OCI-LY3 (cell line): ENCODE measurements around the gene CHGA.

Source experiments
- H2AFZ ChIP-seq: fragments of 200-600, 300-600 bp; shearing (Covaris generic); 2 replicates; pipeline ENCODE4 v1.6.0; 2014; ENCODE audit warnings: antibody characterized with exemption, low read depth, low read length
- H3K27ac ChIP-seq: fragments of 200-600, 300-600 bp; sonication (generic); 2 replicates; pipeline ENCODE4 v1.5.1; 2014; ENCODE audit warnings: mild to moderate bottlenecking, low read length, moderate library complexity, mixed read lengths
- H3K27me3 ChIP-seq: fragments of 200-600, 300-600 bp; sonication (generic); 2 replicates; pipeline ENCODE4 v1.6.1; 2014; ENCODE audit warnings: low read depth, low read length, mixed read lengths
- H3K36me3 ChIP-seq: fragments of 200-600, 300-600 bp; sonication (generic); replicated peaks from 2 replicates; pipeline ENCODE3; 2014; ENCODE audit warnings: low read depth, low read length, mixed read lengths
- H3K4me1 ChIP-seq: fragments of 300-600, 200-600 bp; sonication (generic); 2 replicates; pipeline ENCODE4 v1.6.1; 2014; ENCODE audit warnings: low read length, mixed read lengths
- H3K4me2 ChIP-seq: fragments of 200-600, 300-600 bp; sonication (generic); 2 replicates; pipeline ENCODE4 v1.6.1; 2014; ENCODE audit warnings: low read length, mixed read lengths
- H3K4me3 ChIP-seq: fragments of 300-600, 200-600 bp; sonication (generic); 2 replicates; pipeline ENCODE4 v1.5.1; 2014; ENCODE audit warnings: antibody characterized with exemption, mild to moderate bottlenecking, low read length, moderate library complexity
- H3K79me2 ChIP-seq: fragments of 300-600, 200-600 bp; shearing (Covaris generic); 2 replicates; pipeline ENCODE4 v1.6.1; 2014; ENCODE audit warnings: mild to moderate bottlenecking, low read length, mixed read lengths
- H3K9ac ChIP-seq: fragments of 300-600, 200-600 bp; shearing (Covaris generic); 2 replicates; pipeline ENCODE4 v1.6.0; 2014; ENCODE audit warnings: mild to moderate bottlenecking, low read length, moderate library complexity
- H3K9me3 ChIP-seq: fragments of 200-600, 300-600 bp; shearing (Covaris generic); 2 replicates; pipeline ENCODE4 v1.6.1; 2014; ENCODE audit warnings: low read length, mixed read lengths; ENCODE audit not compliant: insufficient read depth
- H4K20me1 ChIP-seq: fragments of 200-600, 300-600 bp; sonication (generic); 2 replicates; pipeline ENCODE4 v1.6.1; 2016; ENCODE audit warnings: low read length, mixed read lengths; ENCODE audit not compliant: insufficient read depth
- EZH2phosphoT487 ChIP-seq: fragments of 200-600 bp; shearing (Covaris generic); IDR thresholded peaks from 2 replicates; pipeline ENCODE4 v1.6.1; 2018; ENCODE audit warnings: antibody characterized with exemption, mixed run types, low read depth
- TF ChIP-seq, protein P1 (sequence below): fragments of 200-600, 300-600 bp; sonication (generic); IDR thresholded peaks from 2 replicates; pipeline ENCODE4 v1.5.1; 2014; ENCODE audit warnings: antibody characterized with exemption, low read length, low read depth

Gene CHGA

DNA sequence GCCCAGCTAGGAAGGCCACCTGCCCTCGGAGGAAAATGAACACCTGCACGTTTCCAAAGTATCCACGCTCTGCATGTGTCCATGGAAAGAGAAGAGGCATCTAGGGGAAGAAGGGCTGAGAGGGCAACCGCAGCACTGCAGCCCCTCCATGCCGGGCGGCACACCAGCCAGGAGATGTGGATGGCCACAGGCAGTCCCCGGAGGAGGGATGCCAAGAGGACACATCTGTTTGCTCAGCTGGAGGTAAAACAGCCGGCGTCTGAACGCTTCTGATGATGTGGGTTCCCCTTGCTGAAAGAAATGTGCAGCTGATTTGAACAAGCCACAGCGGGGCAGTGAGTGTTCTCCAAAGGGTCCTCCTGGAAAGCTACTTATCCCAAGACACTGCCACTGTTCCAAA lies 34.0 kb downstream of the CHGA start:
- no peaks in the 10 kb centered on the region for H3K36me3 ChIP-seq

DNA sequence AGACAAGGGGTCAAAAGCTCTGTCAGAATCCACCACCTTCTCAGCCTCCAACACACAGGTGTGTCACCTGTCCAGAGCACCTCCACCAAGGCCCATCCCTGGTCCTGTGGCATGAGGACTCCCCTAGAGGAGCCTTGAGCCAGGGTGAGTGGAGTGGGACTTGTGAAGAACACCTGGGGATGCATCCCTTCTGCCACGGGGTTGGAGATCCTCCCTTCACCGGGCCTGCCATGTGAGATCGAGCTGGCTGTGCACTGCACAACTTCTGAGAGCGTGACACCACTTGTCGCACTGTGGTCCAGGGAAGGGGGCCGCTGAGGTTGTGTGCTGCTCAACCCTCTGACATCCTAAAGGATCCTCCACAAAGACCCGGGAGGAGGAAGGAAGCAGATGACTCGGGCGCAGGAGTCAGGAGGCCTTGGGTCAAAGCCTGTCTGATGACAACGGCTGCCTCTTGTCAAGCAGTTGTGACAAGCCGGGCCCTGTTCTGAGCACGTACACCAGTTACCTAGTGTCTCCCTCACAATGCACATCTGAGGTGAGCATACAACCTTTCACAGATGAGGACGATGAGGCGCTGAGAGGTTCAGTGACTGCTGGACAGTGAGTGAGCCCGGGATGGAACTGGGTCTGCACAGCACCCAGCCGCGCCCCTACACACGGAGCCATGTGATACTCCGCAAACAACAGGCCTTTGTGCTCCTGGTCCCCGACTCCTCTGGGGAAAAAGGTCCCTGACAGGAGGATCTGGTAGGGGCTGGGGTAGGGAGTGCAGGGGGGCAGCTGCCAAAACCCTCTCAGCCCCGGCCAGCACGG lies 35.6 kb downstream of the CHGA start:
- no peak overlapping the region for H3K9ac ChIP-seq
- H3K4me3 ChIP-seq, result no peak overlapping the region
- no peaks in the 10 kb centered on the region for H3K79me2 ChIP-seq
- no peaks in the 10 kb centered on the region for H4K20me1 ChIP-seq
- no peaks in the 10 kb centered on the region for H3K9me3 ChIP-seq
- H2AFZ ChIP-seq, result no peak overlapping the region
- H3K36me3 ChIP-seq, result no peaks in the 10 kb centered on the region
- no peaks in the 10 kb centered on the region for H3K4me1 ChIP-seq
- H3K27me3 ChIP-seq, result no peaks in the 10 kb centered on the region
- no peak overlapping the region for H3K27ac ChIP-seq
- TF ChIP-seq, protein P1, sequence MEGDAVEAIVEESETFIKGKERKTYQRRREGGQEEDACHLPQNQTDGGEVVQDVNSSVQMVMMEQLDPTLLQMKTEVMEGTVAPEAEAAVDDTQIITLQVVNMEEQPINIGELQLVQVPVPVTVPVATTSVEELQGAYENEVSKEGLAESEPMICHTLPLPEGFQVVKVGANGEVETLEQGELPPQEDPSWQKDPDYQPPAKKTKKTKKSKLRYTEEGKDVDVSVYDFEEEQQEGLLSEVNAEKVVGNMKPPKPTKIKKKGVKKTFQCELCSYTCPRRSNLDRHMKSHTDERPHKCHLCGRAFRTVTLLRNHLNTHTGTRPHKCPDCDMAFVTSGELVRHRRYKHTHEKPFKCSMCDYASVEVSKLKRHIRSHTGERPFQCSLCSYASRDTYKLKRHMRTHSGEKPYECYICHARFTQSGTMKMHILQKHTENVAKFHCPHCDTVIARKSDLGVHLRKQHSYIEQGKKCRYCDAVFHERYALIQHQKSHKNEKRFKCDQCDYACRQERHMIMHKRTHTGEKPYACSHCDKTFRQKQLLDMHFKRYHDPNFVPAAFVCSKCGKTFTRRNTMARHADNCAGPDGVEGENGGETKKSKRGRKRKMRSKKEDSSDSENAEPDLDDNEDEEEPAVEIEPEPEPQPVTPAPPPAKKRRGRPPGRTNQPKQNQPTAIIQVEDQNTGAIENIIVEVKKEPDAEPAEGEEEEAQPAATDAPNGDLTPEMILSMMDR, result no peak
- no peak for TF ChIP-seq EZH2phosphoT487
- no peak overlapping the region for H3K4me2 ChIP-seq

More for the DNA sequence above, 34.0 kb downstream of the CHGA start:
- no peak overlapping the region for H3K4me3 ChIP-seq
- TF ChIP-seq, protein P1, result no peak
- no peak for TF ChIP-seq EZH2phosphoT487
- peaks cover 3% of the 10 kb centered on the region; the same call in 1 of the 2 replicates for H3K4me1 ChIP-seq
- no peaks in the 10 kb centered on the region for H3K9me3 ChIP-seq
- no peaks in the 10 kb centered on the region for H3K79me2 ChIP-seq
- no peak overlapping the region for H3K4me2 ChIP-seq
- no peaks in the 10 kb centered on the region for H3K27me3 ChIP-seq
- H2AFZ ChIP-seq, result no peak overlapping the region
- H3K27ac ChIP-seq, result no peak overlapping the region
- no peak overlapping the region for H3K9ac ChIP-seq
- H4K20me1 ChIP-seq, result no peaks in the 10 kb centered on the region

DNA sequence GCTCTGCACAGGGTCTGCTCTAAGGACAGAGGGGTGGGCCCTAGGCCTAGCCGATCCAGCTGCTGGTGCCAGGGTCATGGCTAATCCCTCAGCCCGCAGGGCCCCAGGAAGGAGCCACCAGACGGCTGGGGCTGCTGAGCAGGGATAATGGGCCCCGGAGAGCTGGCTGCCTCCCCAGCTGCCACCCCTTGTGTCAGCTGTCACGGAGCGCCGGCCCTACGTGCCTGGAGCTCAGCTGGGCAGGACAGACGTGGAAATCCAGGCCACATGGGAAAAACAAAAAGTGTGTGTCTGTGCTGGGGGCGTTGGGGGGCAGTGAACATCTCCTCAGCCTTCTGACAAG lies 36.2 kb downstream of the CHGA start:
- Histone ChIP-seq H3K27me3 (no peaks in the 10 kb centered on the region), H3K9me3 (no peaks in the 10 kb centered on the region), H4K20me1 (no peaks in the 10 kb centered on the region), H3K4me1 (no peaks in the 10 kb centered on the region), H3K79me2 (no peaks in the 10 kb centered on the region), H3K4me2 (no peak overlapping the region), H3K4me3 (no peak overlapping the region), H3K9ac (no peak overlapping the region), H3K27ac (no peak overlapping the region), H2AFZ (no peak overlapping the region), H3K36me3 (no peaks in the 10 kb centered on the region)
- no peak for TF ChIP-seq EZH2phosphoT487
- TF ChIP-seq, protein P1, result no peak

DNA sequence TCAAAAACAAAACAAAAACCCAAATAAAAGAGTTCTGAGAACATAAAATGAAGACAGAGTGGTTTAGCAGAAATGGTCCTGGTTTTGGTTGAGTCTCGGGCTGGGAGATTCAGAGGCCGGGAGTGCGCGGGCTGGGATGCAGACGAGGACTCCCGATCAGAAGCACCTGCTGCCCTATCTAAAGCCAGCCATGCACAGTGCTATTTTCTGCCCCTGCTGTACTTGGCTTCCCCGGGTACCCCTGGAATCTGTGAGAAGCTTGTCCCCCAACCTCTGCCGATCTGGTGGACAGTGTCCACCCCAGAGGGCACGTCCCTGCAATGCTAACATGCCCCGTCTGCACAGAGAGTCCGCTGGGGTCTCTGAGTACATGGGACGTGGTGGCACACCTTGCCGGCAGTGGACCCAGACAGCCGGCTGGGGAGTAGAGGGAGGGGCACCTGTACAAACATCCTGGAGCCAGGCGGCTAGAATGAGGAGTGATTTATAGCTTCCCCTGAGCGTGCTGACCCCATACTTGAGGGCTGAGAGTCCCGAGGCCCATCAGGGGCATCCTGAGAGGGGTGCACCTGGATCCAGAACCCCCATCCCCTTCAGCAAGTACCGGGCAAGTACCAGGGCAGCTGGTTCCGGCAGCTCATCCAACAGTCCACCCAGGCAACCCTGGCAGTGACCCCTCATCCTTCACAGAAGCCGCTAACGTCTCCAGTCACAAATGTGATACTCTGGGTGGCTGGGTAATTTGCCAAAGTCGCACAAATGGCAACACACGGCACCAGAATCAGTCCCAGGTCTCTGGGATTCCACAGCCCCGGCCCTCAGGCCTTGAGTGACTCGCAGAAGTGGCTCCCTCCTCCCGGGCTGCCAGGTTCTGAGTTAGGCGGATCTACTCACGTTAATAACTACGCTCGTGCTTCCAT lies 37.1 kb downstream of the CHGA start:
- Histone ChIP-seq H3K79me2 (no peaks in the 10 kb centered on the region), H3K4me2 (no peak overlapping the region), H3K27ac (no peak overlapping the region), H4K20me1 (no peaks in the 10 kb centered on the region), H3K27me3 (no peaks in the 10 kb centered on the region), H2AFZ (no peak overlapping the region), H3K4me1 (no peaks in the 10 kb centered on the region), H3K9ac (no peak overlapping the region), H3K36me3 (no peaks in the 10 kb centered on the region), H3K9me3 (no peaks in the 10 kb centered on the region), H3K4me3 (no peak overlapping the region)
- TF ChIP-seq EZH2phosphoT487, result no peak
- TF ChIP-seq, protein P1, result no peak
